ENCODE measurements around the gene TIMM22. TPM values are rescaled to one million over a fixed set of nuclear protein-coding genes. Genes with fewer than 3 reads are reported as not detected.
"Not testable (repeated sequence)": the region's sequence is repeated elsewhere in the genome, so short reads cannot be mapped to it uniquely, and the experiment has no call there.

TIMM22 gene
- total RNA-seq, 4 donors from 2014 or later: 11.6 to 12.9 (median 12.6) TPM

DNA sequence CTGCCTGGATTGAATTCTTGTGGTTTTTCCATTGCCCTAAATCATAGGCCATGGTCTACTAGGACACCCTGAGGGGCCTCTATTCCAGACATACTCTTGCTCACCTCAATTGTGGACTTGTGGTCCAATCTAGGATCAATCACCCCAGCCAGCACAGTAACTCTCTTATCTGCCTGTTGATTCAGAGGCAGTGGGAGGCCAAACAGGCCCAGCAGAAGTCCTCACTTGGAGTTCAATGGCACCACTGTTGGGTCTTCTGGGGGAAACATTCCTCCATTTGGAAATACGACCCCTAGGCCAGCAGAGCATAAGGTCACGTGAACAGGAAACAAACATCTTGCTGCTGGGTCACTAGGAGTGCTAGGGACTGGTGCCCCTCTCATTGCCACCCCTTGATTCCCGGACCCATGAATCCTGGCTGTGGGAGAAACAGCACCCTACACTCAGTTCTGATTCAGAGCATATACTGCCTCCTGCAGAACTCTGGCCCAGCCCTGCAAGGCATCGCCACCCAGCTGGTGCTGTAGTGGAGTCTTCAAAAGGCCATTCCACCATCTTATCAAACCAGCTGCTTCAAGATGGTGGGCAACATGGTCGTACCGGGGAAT, 10.5 kb upstream of the TIMM22 start:
- Histone ChIP-seq H3K36me3 (no peaks in the 10 kb centered on the region), H3K27me3 (no peaks in the 10 kb centered on the region), H3K27ac (no peak overlapping the region), H3K4me1 (peaks cover under 1% of the 10 kb centered on the region), H3K9me3 (no peaks in the 10 kb centered on the region), H3K4me3 (no peak overlapping the region)
- no peak for DNase-seq (ENCODE audit: low spot score in 2 of 2)
- WGBS: 90% methylated on average over 4 of the region's 6 CpGs
- TF ChIP-seq POLR2AphosphoS5 (IDR thresholded peaks at IDR 0.05) (no peak), EP300 (IDR thresholded peaks at IDR 0.05) (no peak), POLR2A (IDR thresholded peaks at IDR 0.05) (no peak)
- TF ChIP-seq, protein P1, sequence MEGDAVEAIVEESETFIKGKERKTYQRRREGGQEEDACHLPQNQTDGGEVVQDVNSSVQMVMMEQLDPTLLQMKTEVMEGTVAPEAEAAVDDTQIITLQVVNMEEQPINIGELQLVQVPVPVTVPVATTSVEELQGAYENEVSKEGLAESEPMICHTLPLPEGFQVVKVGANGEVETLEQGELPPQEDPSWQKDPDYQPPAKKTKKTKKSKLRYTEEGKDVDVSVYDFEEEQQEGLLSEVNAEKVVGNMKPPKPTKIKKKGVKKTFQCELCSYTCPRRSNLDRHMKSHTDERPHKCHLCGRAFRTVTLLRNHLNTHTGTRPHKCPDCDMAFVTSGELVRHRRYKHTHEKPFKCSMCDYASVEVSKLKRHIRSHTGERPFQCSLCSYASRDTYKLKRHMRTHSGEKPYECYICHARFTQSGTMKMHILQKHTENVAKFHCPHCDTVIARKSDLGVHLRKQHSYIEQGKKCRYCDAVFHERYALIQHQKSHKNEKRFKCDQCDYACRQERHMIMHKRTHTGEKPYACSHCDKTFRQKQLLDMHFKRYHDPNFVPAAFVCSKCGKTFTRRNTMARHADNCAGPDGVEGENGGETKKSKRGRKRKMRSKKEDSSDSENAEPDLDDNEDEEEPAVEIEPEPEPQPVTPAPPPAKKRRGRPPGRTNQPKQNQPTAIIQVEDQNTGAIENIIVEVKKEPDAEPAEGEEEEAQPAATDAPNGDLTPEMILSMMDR (IDR thresholded peaks at IDR 0.05): no peak

DNA sequence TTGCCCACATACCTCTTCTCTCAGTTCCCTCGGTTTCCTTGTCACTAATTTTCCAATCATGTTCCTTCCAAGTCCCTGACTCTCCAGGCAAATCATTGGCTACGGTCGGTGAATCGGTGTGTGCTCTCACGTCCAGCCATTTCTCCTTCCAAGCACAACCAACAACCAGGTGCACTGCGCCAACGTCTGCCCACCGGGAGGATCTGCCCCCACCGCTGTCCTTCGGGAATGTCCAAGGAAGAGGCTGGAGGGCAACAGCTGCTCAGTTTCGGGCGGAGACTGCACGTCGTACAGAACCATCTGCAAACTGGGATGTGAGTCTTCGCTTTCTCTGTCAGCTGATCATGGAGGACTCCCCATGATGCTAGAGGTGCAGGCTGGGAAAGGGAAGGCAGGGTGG, 9.0 kb upstream of the TIMM22 start:
- WGBS: 95% methylated on average over 15 of the region's 15 CpGs
- no peaks in the 10 kb centered on the region for H3K4me1 ChIP-seq
- H3K9me3 ChIP-seq: no peaks in the 10 kb centered on the region
- TF ChIP-seq EP300 (IDR thresholded peaks at IDR 0.05) (no peak), POLR2A (IDR thresholded peaks at IDR 0.05) (no peak), POLR2AphosphoS5 (IDR thresholded peaks at IDR 0.05) (no peak)
- TF ChIP-seq, protein P1 (IDR thresholded peaks at IDR 0.05): no peak
- H3K4me3 ChIP-seq: no peak overlapping the region
- no peaks in the 10 kb centered on the region for H3K27me3 ChIP-seq
- no peaks in the 10 kb centered on the region for H3K36me3 ChIP-seq
- H3K27ac ChIP-seq: no peak overlapping the region
- DNase-seq (ENCODE audit: low spot score in 2 of 2): no peak

DNA sequence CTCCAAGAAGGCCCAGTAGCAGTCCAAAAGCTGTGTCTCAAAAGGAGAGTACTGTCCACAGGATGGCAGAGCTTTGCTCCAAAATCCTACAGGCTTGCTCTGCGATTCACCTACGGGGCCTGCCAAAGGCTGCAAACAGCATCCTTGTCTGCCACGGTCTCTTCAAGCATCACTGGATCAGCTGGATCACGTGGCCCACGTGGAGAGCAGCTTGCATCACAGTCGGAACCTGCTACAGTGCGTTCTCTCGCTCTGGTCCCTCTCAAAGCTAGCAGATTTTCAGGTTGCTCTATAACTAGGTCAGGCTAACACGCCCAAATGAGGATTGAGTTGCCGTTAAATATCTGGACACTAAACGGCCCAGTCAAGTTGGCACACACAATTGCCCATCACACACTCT, 8.4 kb upstream of the TIMM22 start:
- H3K27me3 ChIP-seq: no peaks in the 10 kb centered on the region
- TF ChIP-seq POLR2A (IDR thresholded peaks at IDR 0.05) (no peak), EP300 (IDR thresholded peaks at IDR 0.05) (no peak), POLR2AphosphoS5 (IDR thresholded peaks at IDR 0.05) (no peak)
- TF ChIP-seq, protein P1 (IDR thresholded peaks at IDR 0.05): no peak
- no peaks in the 10 kb centered on the region for H3K36me3 ChIP-seq
- no peaks in the 10 kb centered on the region for H3K4me1 ChIP-seq
- H3K27ac ChIP-seq: no peak overlapping the region
- WGBS: 88% methylated on average over 11 of the region's 11 CpGs
- no peak for DNase-seq (ENCODE audit: low spot score in 2 of 2)
- H3K9me3 ChIP-seq: no peaks in the 10 kb centered on the region
- no peak overlapping the region for H3K4me3 ChIP-seq

DNA sequence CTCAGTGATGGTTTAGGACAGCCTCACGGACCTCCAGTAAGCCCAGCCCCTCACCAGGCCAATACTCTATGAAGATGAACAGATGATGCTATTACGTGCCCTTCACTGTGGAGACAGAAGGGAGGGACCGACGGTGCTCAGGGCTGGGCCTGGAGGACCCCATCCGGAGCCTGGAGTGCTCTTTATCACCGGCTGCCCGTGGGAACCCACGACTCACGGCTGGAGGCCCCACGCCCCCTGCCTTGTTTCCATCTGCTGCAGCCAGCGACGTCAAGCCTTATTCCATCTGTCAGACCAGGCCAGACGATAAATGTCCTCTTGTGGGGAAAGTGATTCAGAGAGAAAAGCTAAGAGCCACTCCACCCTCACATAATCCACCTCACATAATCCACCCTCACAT, 4.0 kb upstream of the TIMM22 start:
- H3K27me3 ChIP-seq: no peaks in the 10 kb centered on the region
- no peak overlapping the region for H3K4me3 ChIP-seq
- TF ChIP-seq EP300 (IDR thresholded peaks at IDR 0.05) (no peak), POLR2A (IDR thresholded peaks at IDR 0.05) (no peak), POLR2AphosphoS5 (IDR thresholded peaks at IDR 0.05) (no peak)
- TF ChIP-seq, protein P1 (IDR thresholded peaks at IDR 0.05): no peak

DNA sequence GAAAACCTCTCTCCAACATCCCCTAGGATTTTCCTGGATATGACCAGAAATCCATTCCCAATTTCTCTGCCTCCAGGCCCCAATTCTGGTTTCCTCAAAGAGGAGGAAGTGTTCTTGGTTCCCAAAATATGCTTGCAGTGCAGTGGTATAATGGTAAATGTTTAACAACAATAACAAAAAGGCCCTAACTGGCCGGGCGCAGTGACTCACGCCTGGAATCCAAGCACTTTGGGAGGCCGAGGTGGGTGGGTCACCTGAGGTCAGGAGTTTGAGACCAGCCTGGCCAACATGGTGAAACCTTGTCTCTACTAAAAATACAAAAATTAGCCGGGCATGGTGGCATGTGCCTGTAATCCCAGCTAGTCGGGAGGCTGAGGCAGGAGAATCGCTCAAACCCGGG, 1.6 kb upstream of the TIMM22 start:
- H3K4me1 ChIP-seq: peaks cover 23% of the 10 kb centered on the region
- not testable (repeated sequence) for DNase-seq (ENCODE audit: low spot score in 2 of 2); H3K27me3 ChIP-seq; H3K36me3 ChIP-seq; H3K4me3 ChIP-seq; H3K9me3 ChIP-seq; H3K27ac ChIP-seq
- 86% methylated on average over 8 of the region's 8 CpGs for WGBS

More for the DNA sequence above, 4.0 kb upstream of the TIMM22 start:
- H3K4me1 ChIP-seq: peaks cover 10% of the 10 kb centered on the region
- no peaks in the 10 kb centered on the region for H3K36me3 ChIP-seq
- H3K9me3 ChIP-seq: no peaks in the 10 kb centered on the region
- WGBS: 60% methylated on average over 6 of the region's 13 CpGs
- no peak for DNase-seq (ENCODE audit: low spot score in 2 of 2)
- H3K27ac ChIP-seq: no peak overlapping the region

DNA sequence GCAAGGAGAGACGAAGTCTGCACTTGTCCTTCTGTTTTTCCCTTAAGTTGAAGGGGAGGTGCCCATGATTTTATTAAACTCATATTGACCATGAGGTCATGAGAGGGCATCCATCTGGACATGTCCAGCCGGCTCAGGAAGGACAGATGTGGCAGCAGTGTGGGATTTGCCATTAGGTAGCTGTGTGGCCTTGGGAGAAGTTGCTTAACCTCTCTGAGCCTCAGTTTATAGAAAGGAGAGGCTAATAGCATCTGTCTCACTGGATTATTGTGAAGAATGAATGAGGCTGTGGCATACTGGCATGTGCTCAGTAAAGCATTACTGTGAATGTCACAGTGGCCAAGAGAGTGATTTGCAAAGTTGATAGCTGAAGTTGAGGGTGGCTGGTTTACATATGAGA, 1.2 kb downstream of the TIMM22 start:
- Histone ChIP-seq H3K4me1 (peaks cover 49% of the 10 kb centered on the region), H3K4me3 (peak overlapping the region; percentile 94), H3K9me3 (no peaks in the 10 kb centered on the region), H3K27ac (no peak overlapping the region), H3K36me3 (peaks cover 30% of the 10 kb centered on the region), H3K27me3 (no peaks in the 10 kb centered on the region)
- TF ChIP-seq, protein P1 (IDR thresholded peaks at IDR 0.05): no peak
- no peak for TF ChIP-seq EP300 (IDR thresholded peaks at IDR 0.05)
- no peak for TF ChIP-seq POLR2AphosphoS5 (IDR thresholded peaks at IDR 0.05)
- no peak for TF ChIP-seq POLR2A (IDR thresholded peaks at IDR 0.05)
- no peak for DNase-seq (ENCODE audit: low spot score in 2 of 2)
- WGBS: 14% methylated on average over 2 of the region's 2 CpGs

Measured in suprapubic skin (tissue), 4 donors.